ENCODE results near the gene NFATC4.

NFATC4 gene

GRCh38 chr14:24363401-24363800, 4.6 kb upstream of the NFATC4 start (continued):
- no peak for TF ChIP-seq ZNF2 (tag by site-specific recombination; IDR thresholded peaks at IDR 0.05)
- no peak for TF ChIP-seq ZNF654 (tag by site-specific recombination; IDR thresholded peaks at IDR 0.05; ENCODE audit: low read depth)
- TF ChIP-seq ZNF48 (tag by site-specific recombination; IDR thresholded peaks at IDR 0.05) = no peak
- TF ChIP-seq ZBTB17 (tag by site-specific recombination; IDR thresholded peaks at IDR 0.05) = no peak
- TF ChIP-seq ZNF677 (tag by site-specific recombination; IDR thresholded peaks at IDR 0.05) = no peak
- no peak for TF ChIP-seq SALL2 (tag by site-specific recombination; IDR thresholded peaks at IDR 0.05; ENCODE audit: borderline replicate concordance)
- TF ChIP-seq ZNF18 (tag by site-specific recombination; IDR thresholded peaks at IDR 0.05) = no peak
- no peak for TF ChIP-seq ZNF175 (tag by site-specific recombination; IDR thresholded peaks at IDR 0.05)
- TF ChIP-seq ZBTB21 (tag by site-specific recombination; IDR thresholded peaks at IDR 0.05) = no peak
- TF ChIP-seq KLF9 (tag by site-specific recombination; IDR thresholded peaks at IDR 0.05; ENCODE audit: low read depth) = no peak
- TF ChIP-seq, protein P1, sequence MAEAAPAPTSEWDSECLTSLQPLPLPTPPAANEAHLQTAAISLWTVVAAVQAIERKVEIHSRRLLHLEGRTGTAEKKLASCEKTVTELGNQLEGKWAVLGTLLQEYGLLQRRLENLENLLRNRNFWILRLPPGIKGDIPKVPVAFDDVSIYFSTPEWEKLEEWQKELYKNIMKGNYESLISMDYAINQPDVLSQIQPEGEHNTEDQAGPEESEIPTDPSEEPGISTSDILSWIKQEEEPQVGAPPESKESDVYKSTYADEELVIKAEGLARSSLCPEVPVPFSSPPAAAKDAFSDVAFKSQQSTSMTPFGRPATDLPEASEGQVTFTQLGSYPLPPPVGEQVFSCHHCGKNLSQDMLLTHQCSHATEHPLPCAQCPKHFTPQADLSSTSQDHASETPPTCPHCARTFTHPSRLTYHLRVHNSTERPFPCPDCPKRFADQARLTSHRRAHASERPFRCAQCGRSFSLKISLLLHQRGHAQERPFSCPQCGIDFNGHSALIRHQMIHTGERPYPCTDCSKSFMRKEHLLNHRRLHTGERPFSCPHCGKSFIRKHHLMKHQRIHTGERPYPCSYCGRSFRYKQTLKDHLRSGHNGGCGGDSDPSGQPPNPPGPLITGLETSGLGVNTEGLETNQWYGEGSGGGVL (tag by site-specific recombination; IDR thresholded peaks at IDR 0.05) = no peak

GRCh38 chr14:24364841-24365240, 3.1 kb upstream of the NFATC4 start:
- H3K27ac ChIP-seq (ENCODE audit: extremely low read depth, low read depth, low read length) = no peak overlapping the region
- CTCF ChIA-PET = interaction anchor here (0.6 to 2.3 kb wide), 26 partner anchors 7 to 123 kb away, joined by 3 to 96 read pairs (median 6); partner anchors contain the start of genes CBLN3, KHNYN, RIPK3 and SDR39U1
- H3K36me3 ChIP-seq (ENCODE audit: control insufficient read depth in 2 of 2, insufficient read depth in 1 of 2, low read length in 2 of 2) = peaks cover 0 to under 1% of the 10 kb centered on the region in 2 experiments; a peak in 1 of 3 replicates
- peaks cover 12% of the 10 kb centered on the region for H3K4me1 ChIP-seq (ENCODE audit: control insufficient read depth, insufficient read depth, low read length)
- no peak overlapping the region for H3K4me3 ChIP-seq (ENCODE audit: low read depth, low read length)
- no peak for TF ChIP-seq ZNF596 (tag by site-specific recombination; IDR thresholded peaks at IDR 0.05)
- TF ChIP-seq ZFHX2 (tag by site-specific recombination; conservative IDR thresholded peaks at IDR 0.05) = no peak
- TF ChIP-seq ZNF544 (tag by site-specific recombination; IDR thresholded peaks at IDR 0.05) = no peak
- TF ChIP-seq ZNF132 (tag by site-specific recombination; IDR thresholded peaks at IDR 0.05; ENCODE audit: borderline replicate concordance) = no peak
- TF ChIP-seq ZNF280D (tag by site-specific recombination; IDR thresholded peaks at IDR 0.05) = no peak
- TF ChIP-seq WT1 (tag by site-specific recombination; IDR thresholded peaks at IDR 0.05) = no peak
- TF ChIP-seq ZNF394 (tag by site-specific recombination; IDR thresholded peaks at IDR 0.05; ENCODE audit: borderline replicate concordance) = no peak
- no peak for TF ChIP-seq GLIS1 (tag by site-specific recombination; IDR thresholded peaks at IDR 0.05)
- no peak for TF ChIP-seq ZNF138 (tag by site-specific recombination; IDR thresholded peaks at IDR 0.05; ENCODE audit: borderline replicate concordance)
- no peak for TF ChIP-seq ZNF174 (tag by site-specific recombination; IDR thresholded peaks at IDR 0.05)
- no peak for TF ChIP-seq KLF1 (tag by site-specific recombination; IDR thresholded peaks at IDR 0.05)
- TF ChIP-seq TRIM28 (IDR thresholded peaks at IDR 0.05; ENCODE audit: borderline replicate concordance, low read length) = no peak
- H3K9me3 ChIP-seq (ENCODE audit: control insufficient read depth, insufficient read depth, low read depth, low read length) = no peaks in the 10 kb centered on the region
- POLR2A ChIA-PET = interaction anchor here (2.3 kb wide), 1 partner anchor 66 kb away, joined by 45 read pairs; the partner anchor contains the start of genes CBLN3 and KHNYN

All from HEK293 (cell line).